PC-3 (cell line): ENCODE measurements around the gene PKD2L2. TPM values are rescaled to one million over a fixed set of nuclear protein-coding genes. Genes with fewer than 3 reads are reported as not detected.
"Not testable (repeated sequence)": the region's sequence is repeated elsewhere in the genome, so short reads cannot be mapped to it uniquely, and the experiment has no call there.

ENCODE experiments used
- ATAC-seq: fragments of 200-7000 bp; cut with Tn5 transposase; 2 replicates; pipeline ENCODE4 v1.9.1; 2020; ENCODE audit warnings: mild to moderate bottlenecking, moderate library complexity
- BruUV-seq: library from RNA; stranded (reverse); fragments of 400-500 nt; replicated peaks from 2 replicates; lab custom pipeline; 2021; lab: Mats Ljungman, UMichigan
- CTCF ChIA-PET: fragments of 300-600 bp; sonication (Branson Sonifier 250); formaldehyde crosslinking; loops from one replicate; lab custom pipeline; 2022; ENCODE audit warnings: antibody characterized with exemption; lab: Charles Lee
- POLR2A ChIA-PET: fragments of 300-600 bp; sonication (Branson Sonifier 250); formaldehyde crosslinking; loops from one replicate; lab custom pipeline; 2022; ENCODE audit warnings: antibody characterized with exemption; ENCODE audit not compliant: unreplicated experiment; lab: Charles Lee
- DNase-seq: peaks from one replicate; pipeline ENCODE4 v3.0.0-alpha.2; 2015
- H2AFZ ChIP-seq: fragments of 300-600 bp; sonication (generic); 2 replicates; pipeline ENCODE4 v1.6.0; 2016; ENCODE audit warnings: antibody characterized with exemption, low read length
- H3F3A ChIP-seq: fragments of 300-600 bp; sonication (generic); one replicate; pipeline ENCODE4 v1.6.0; 2017; ENCODE audit warnings: antibody characterized with exemption, low read length, control low read depth, mild to moderate bottlenecking; ENCODE audit not compliant: unreplicated experiment
- H3K27ac ChIP-seq: fragments of 300-600 bp; sonication (generic); 2 replicates; pipeline ENCODE4 v1.5.1; 2016; ENCODE audit warnings: mild to moderate bottlenecking, low read length
- H3K27me3 ChIP-seq: fragments of 300-600 bp; sonication (generic); 2 replicates; pipeline ENCODE4 v1.6.1; 2016; ENCODE audit warnings: low read length, mixed read lengths
- H3K36me3 ChIP-seq: fragments of 300-600 bp; sonication (generic); 2 replicates; pipeline ENCODE4 v1.6.1; 2016; ENCODE audit warnings: low read depth, mixed run types, low read length, mixed read lengths
- H3K4me1 ChIP-seq: fragments of 300-600 bp; sonication (generic); 2 replicates; pipeline ENCODE4 v1.5.1; 2016; ENCODE audit warnings: low read length; ENCODE audit not compliant: insufficient read depth
- H3K4me2 ChIP-seq: fragments of 300-600 bp; sonication (generic); 2 replicates; pipeline ENCODE4 v1.6.0; 2016; ENCODE audit warnings: low read length
- H3K4me3 ChIP-seq: fragments of 300-600 bp; sonication (generic); 2 replicates; pipeline ENCODE4 v1.5.1; 2016; ENCODE audit warnings: mild to moderate bottlenecking, low read length, mixed read lengths
- H3K79me2 ChIP-seq: fragments of 300-600 bp; sonication (generic); 2 replicates; pipeline ENCODE4 v1.6.1; 2017; ENCODE audit warnings: low read length, mixed read lengths
- H3K9ac ChIP-seq: fragments of 300-600 bp; sonication (generic); 2 replicates; pipeline ENCODE4 v1.6.0; 2016; ENCODE audit warnings: mild to moderate bottlenecking, low read length
- H3K9me2 ChIP-seq: fragments of 300-600 bp; sonication (generic); replicated peaks from 2 replicates; pipeline ENCODE4 v1.6.1; 2016; ENCODE audit warnings: mixed run types, low read length, mixed read lengths
- H3K9me3 ChIP-seq: fragments of 300-600 bp; sonication (generic); 2 replicates; pipeline ENCODE4 v1.6.1; 2016; ENCODE audit warnings: low read length, mixed read lengths
- H4K20me1 ChIP-seq: fragments of 300-600 bp; sonication (generic); 2 replicates; pipeline ENCODE4 v1.6.1; 2016; ENCODE audit warnings: low read length, mixed read lengths
- EZH2 ChIP-seq: fragments of 300-600 bp; sonication (generic); IDR thresholded peaks from one replicate; pipeline ENCODE4 v1.6.1; 2017; ENCODE audit warnings: antibody characterized with exemption, mild to moderate bottlenecking, low read length; ENCODE audit not compliant: unreplicated experiment
- EZH2phosphoT487 ChIP-seq: fragments of 300-600 bp; sonication (generic); IDR thresholded peaks from 2 replicates; pipeline ENCODE4 v1.6.1; 2018; ENCODE audit warnings: mild to moderate bottlenecking, antibody characterized with exemption, low read length, borderline replicate concordance
- intact Hi-C: fragments of 100-400 bp; cut with micrococcal nuclease; formaldehyde crosslinking; loops from 2 replicates; pipeline ENCODE4 v1.9.0; 2023
- total RNA-seq: library from RNA; depleted of rRNA; stranded (reverse); fragments of >200 nt; gene quantifications from 2 replicates; pipeline ENCODE4 v1.2.3, GENCODE V29; 2014
- TF ChIP-seq, protein P1 (sequence below): fragments of 300-600 bp; sonication (generic); conservative IDR thresholded peaks from 2 replicates; pipeline ENCODE4 v1.5.1; 2017; ENCODE audit warnings: antibody characterized with exemption, low read depth, mild to moderate bottlenecking, low read length

Gene PKD2L2
- total RNA-seq, 1 experiment from 2014 or later = not detected

GRCh38 chr5:137960141-137960540 lies 70.9 kb downstream of the PKD2L2 start:
- Histone ChIP-seq H3K27ac (no peak overlapping the region), H3K9ac (no peak overlapping the region), H3F3A (no peaks in the 10 kb centered on the region), H4K20me1 (no peaks in the 10 kb centered on the region), H3K4me1 (no peaks in the 10 kb centered on the region), H3K27me3 (no peaks in the 10 kb centered on the region), H3K9me3 (no peaks in the 10 kb centered on the region), H3K9me2 (no peaks in the 10 kb centered on the region), H3K4me3 (no peak overlapping the region), H3K36me3 (peaks cover 6% of the 10 kb centered on the region; the same call in 1 of the 2 replicates), H3K79me2 (no peaks in the 10 kb centered on the region), H3K4me2 (no peak overlapping the region), H2AFZ (no peak overlapping the region)
- ATAC-seq (no peak), DNase-seq (no peak)
- no TSS peak for BruUV-seq
- POLR2A ChIA-PET = no interaction called here
- CTCF ChIA-PET = no interaction called here
- intact Hi-C loops = no loop called here
- TF ChIP-seq EZH2phosphoT487 (no peak), EZH2 (no peak)
- TF ChIP-seq, protein P1, sequence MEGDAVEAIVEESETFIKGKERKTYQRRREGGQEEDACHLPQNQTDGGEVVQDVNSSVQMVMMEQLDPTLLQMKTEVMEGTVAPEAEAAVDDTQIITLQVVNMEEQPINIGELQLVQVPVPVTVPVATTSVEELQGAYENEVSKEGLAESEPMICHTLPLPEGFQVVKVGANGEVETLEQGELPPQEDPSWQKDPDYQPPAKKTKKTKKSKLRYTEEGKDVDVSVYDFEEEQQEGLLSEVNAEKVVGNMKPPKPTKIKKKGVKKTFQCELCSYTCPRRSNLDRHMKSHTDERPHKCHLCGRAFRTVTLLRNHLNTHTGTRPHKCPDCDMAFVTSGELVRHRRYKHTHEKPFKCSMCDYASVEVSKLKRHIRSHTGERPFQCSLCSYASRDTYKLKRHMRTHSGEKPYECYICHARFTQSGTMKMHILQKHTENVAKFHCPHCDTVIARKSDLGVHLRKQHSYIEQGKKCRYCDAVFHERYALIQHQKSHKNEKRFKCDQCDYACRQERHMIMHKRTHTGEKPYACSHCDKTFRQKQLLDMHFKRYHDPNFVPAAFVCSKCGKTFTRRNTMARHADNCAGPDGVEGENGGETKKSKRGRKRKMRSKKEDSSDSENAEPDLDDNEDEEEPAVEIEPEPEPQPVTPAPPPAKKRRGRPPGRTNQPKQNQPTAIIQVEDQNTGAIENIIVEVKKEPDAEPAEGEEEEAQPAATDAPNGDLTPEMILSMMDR = no peak

GRCh38 chr5:137960819-137961218 lies 71.6 kb downstream of the PKD2L2 start:
- no peak overlapping the region for H2AFZ ChIP-seq
- CTCF ChIA-PET = no interaction called here
- intact Hi-C loops = no loop called here

GRCh38 chr5:137970384-137970783 lies 81.1 kb downstream of the PKD2L2 start:
- not testable (repeated sequence) for H3K27me3 ChIP-seq

More at GRCh38 chr5:137960819-137961218, 71.6 kb downstream of the PKD2L2 start:
- Histone ChIP-seq H3K9ac (no peak overlapping the region), H3K27me3 (no peaks in the 10 kb centered on the region), H3K27ac (no peak overlapping the region), H3K4me3 (no peak overlapping the region), H3K36me3 (peaks cover 6% of the 10 kb centered on the region; the same call in 1 of the 2 replicates), H3F3A (no peaks in the 10 kb centered on the region), H3K79me2 (no peaks in the 10 kb centered on the region), H3K4me1 (no peaks in the 10 kb centered on the region), H3K9me3 (no peaks in the 10 kb centered on the region), H3K9me2 (no peaks in the 10 kb centered on the region), H4K20me1 (no peaks in the 10 kb centered on the region), H3K4me2 (no peak overlapping the region)
- BruUV-seq = no TSS peak
- TF ChIP-seq, protein P1 = no peak
- TF ChIP-seq EZH2 (no peak), EZH2phosphoT487 (no peak)
- ATAC-seq = no peak
- POLR2A ChIA-PET = no interaction called here
- DNase-seq = no peak

More at GRCh38 chr5:137970384-137970783, 81.1 kb downstream of the PKD2L2 start:
- intact Hi-C loops, H4K20me1 ChIP-seq, BruUV-seq, H3K9me3 ChIP-seq, H3K9ac ChIP-seq, CTCF ChIA-PET, H3K27ac ChIP-seq, DNase-seq, H3K4me1 ChIP-seq, POLR2A ChIA-PET, H3K4me3 ChIP-seq, H3K79me2 ChIP-seq, H3F3A ChIP-seq, H3K4me2 ChIP-seq, H2AFZ ChIP-seq, H3K36me3 ChIP-seq, ATAC-seq, H3K9me2 ChIP-seq: not testable (repeated sequence)
